Lower leg skin (tissue), 4 donors: Measurements from ENCODE around the gene SLC27A3. TPM values are rescaled to one million over a fixed set of nuclear protein-coding genes. Genes with fewer than 3 reads are reported as not detected.
"Not testable (repeated sequence)": the region's sequence is repeated elsewhere in the genome, so short reads cannot be mapped to it uniquely, and the experiment has no call there.

ENCODE experiments used
- DNase-seq, 2 donors: peaks; one replicate each; pipeline ENCODE4 v3.0.0-alpha.2; 2019; ENCODE audit warnings: low spot score in 2 of 2
- H3K4me3 ChIP-seq: fragments of 200-600 bp; sonication (generic); 2 replicates; pipeline ENCODE4 v1.5.1; 2017; ENCODE audit warnings: mild to moderate bottlenecking, low read depth; ENCODE audit not compliant: poor library complexity, severe bottlenecking
- CTCF ChIP-seq, 3 donors: fragments of 450-650 bp; IDR thresholded peaks; one replicate each; pipeline ENCODE4 v1.5.1; 2016; ENCODE audit warnings: antibody characterized with exemption in 3 of 3, mild to moderate bottlenecking in 3 of 3, moderate library complexity in 2 of 3
- POLR2A ChIP-seq, 2 donors: fragments of 450-650 bp; IDR thresholded peaks; one replicate each; pipeline ENCODE4 v1.6.1; 2016 to 2017; ENCODE audit warnings: antibody characterized with exemption in 2 of 2, mild to moderate bottlenecking in 1 of 2, moderate library complexity in 1 of 2
- WGBS, 2 donors: methylation state at CpG; one replicate each; pipeline ENCODE4 v1.1.5; 2018; 5-methylcytosine and 5-hydroxymethylcytosine counted together
- intact Hi-C: fragments of 100-400 bp; cut with DNase I; formaldehyde crosslinking; loops from one replicate; pipeline ENCODE4 v1.15.0; 2023; ENCODE audit warnings: low total_unique reads
- total RNA-seq, 4 donors: library from RNA; depleted of rRNA; stranded (reverse); fragments of >200 nt; gene quantifications; one replicate each; pipeline ENCODE4 v1.1.0, GENCODE V29; 2016

Gene SLC27A3
- total RNA-seq, 4 donors from 2014 or later, result 21.6 to 70.3 (median 45.3) TPM

GRCh38 chr1:153764310-153764709 lies 10.9 kb upstream of the SLC27A3 start:
- TF ChIP-seq CTCF (IDR thresholded peaks at IDR 0.05), result no peak
- TF ChIP-seq POLR2A (IDR thresholded peaks at IDR 0.05), result no peak
- intact Hi-C loops, result loop anchor here (10.0 kb wide), 1 partner anchor 250 kb away; no protein-coding TSS in a partner anchor
- 87 to 89% methylated on average over 5 of the region's 5 CpGs for WGBS, 2 donors
- no peak for DNase-seq
- no peak overlapping the region for H3K4me3 ChIP-seq

- intact Hi-C loops, result loop anchor here (10.0 kb wide), 1 partner anchor 252 kb away; no protein-coding TSS in a partner anchor
- not testable (repeated sequence) for H3K4me3 ChIP-seq, DNase-seq
- 89 to 93% methylated on average over 10 of the region's 10 CpGs for WGBS, 2 donors
Observed at GRCh38 chr1:153766663-153767062, 8.5 kb upstream of the SLC27A3 start.

- TF ChIP-seq CTCF (IDR thresholded peaks at IDR 0.05) (no peak), POLR2A (IDR thresholded peaks at IDR 0.05) (no peak)
- 93 to 97% methylated on average over 11 of the region's 11 CpGs for WGBS, 2 donors
- intact Hi-C loops, result loop anchor here (10.0 kb wide), 1 partner anchor 253 kb away; no protein-coding TSS in a partner anchor
- no peak for DNase-seq
- H3K4me3 ChIP-seq, result no peak overlapping the region
Observed at GRCh38 chr1:153767519-153767918, 7.7 kb upstream of the SLC27A3 start.

- TF ChIP-seq POLR2A (IDR thresholded peaks at IDR 0.05) (no peak), CTCF (IDR thresholded peaks at IDR 0.05) (no peak)
- DNase-seq, result no peak
- 88 to 97% methylated on average over 4 of the region's 4 CpGs for WGBS, 2 donors
- H3K4me3 ChIP-seq, result no peak overlapping the region
- intact Hi-C loops, result loop anchor here (10.0 kb wide), 1 partner anchor 254 kb away; no protein-coding TSS in a partner anchor
Observed at GRCh38 chr1:153768316-153769181, 6.7 kb upstream of the SLC27A3 start.

GRCh38 chr1:153769221-153769620 lies 6.0 kb upstream of the SLC27A3 start:
- no peak for DNase-seq
- no peak overlapping the region for H3K4me3 ChIP-seq
- WGBS, 2 donors, result 82 to 89% methylated on average over 3 of the region's 3 CpGs
- intact Hi-C loops, result loop anchor here (10.0 kb wide), 1 partner anchor 254 kb away; no protein-coding TSS in a partner anchor
- no peak for TF ChIP-seq CTCF (IDR thresholded peaks at IDR 0.05)

- 54 to 81% methylated on average over 10 to 11 of the region's 11 CpGs for WGBS, 2 donors
- H3K4me3 ChIP-seq, result no peak overlapping the region
- DNase-seq, result no peak
- no peak for TF ChIP-seq POLR2A (IDR thresholded peaks at IDR 0.05)
- no peak for TF ChIP-seq CTCF (IDR thresholded peaks at IDR 0.05)
- intact Hi-C loops, result no loop called here
Observed at GRCh38 chr1:153770797-153771196, 4.4 kb upstream of the SLC27A3 start.
